WI38 (cell line): ENCODE results near the gene WNT8B.

Experiments used
- H3K4me3 ChIP-seq: 2 replicates; pipeline ENCODE4 v1.5.1; 2011; ENCODE audit warnings: low read depth, mild to moderate bottlenecking, control low read depth, low read length
- CTCF ChIP-seq: IDR thresholded peaks from 2 replicates; pipeline ENCODE4 v1.5.1; 2012; ENCODE audit warnings: low read depth, mild to moderate bottlenecking, control low read depth, low read length

The WNT8B gene

GRCh38 chr10:100438674-100439315 lies 24.0 kb upstream of the WNT8B start:
- no peak overlapping the region for H3K4me3 ChIP-seq

GRCh38 chr10:100442548-100442947 lies 20.3 kb upstream of the WNT8B start:
- H3K4me3 ChIP-seq: no peak overlapping the region
- TF ChIP-seq CTCF: no peak

More at GRCh38 chr10:100438674-100439315, 24.0 kb upstream of the WNT8B start:
- no peak for TF ChIP-seq CTCF

GRCh38 chr10:100446130-100446761 lies 16.6 kb upstream of the WNT8B start:
- no peak overlapping the region for H3K4me3 ChIP-seq
- TF ChIP-seq CTCF: no peak

GRCh38 chr10:100447663-100448062 lies 15.1 kb upstream of the WNT8B start:
- H3K4me3 ChIP-seq: no peak overlapping the region
- TF ChIP-seq CTCF: no peak

GRCh38 chr10:100448951-100449350 lies 13.9 kb upstream of the WNT8B start:
- H3K4me3 ChIP-seq: no peak overlapping the region
- TF ChIP-seq CTCF: no peak

GRCh38 chr10:100468322-100468721 lies 5.5 kb downstream of the WNT8B start:
- H3K4me3 ChIP-seq: no peak overlapping the region
- no peak for TF ChIP-seq CTCF

- no peak for TF ChIP-seq CTCF
- no peak overlapping the region for H3K4me3 ChIP-seq
Observed at GRCh38 chr10:100468978-100469377, 6.2 kb downstream of the WNT8B start.
